Measurements from ENCODE around the gene UNC13D. TPM values are rescaled to one million over a fixed set of nuclear protein-coding genes. Genes with fewer than 3 reads are reported as not detected.

UNC13D gene
- total and polyA plus RNA-seq, 10 donors = 36.4 to 187 (median 120) TPM

- 83 to 95% (median 87%) methylated on average over 12 to 16 of the region's 16 CpGs for WGBS, 5 donors
- no peak overlapping the region for H3K4me3 ChIP-seq
- H3K4me1 ChIP-seq = peaks cover 0 to 33% (median 13%) of the 10 kb centered on the region in 6 donors
- intact Hi-C loops (cut with DNase I; ENCODE audit: low total_unique reads) = no loop called here
- peaks cover 0 to 100% (median 95%) of the 10 kb centered on the region in 6 donors for H3K36me3 ChIP-seq
- TF ChIP-seq POLR2AphosphoS5 (IDR thresholded peaks at IDR 0.05) = peak in 1 of 3 donors; percentile 62
- TF ChIP-seq CTCF (IDR thresholded peaks at IDR 0.05 in 8 of 11, conservative IDR thresholded peaks at IDR 0.05 in 3 of 11) = no peak
- H3K27ac ChIP-seq = no peak overlapping the region
- no peaks in the 10 kb centered on the region for H3K27me3 ChIP-seq (replicated peaks in 1 of 7)
- no peak for DNase-seq
- no peaks in the 10 kb centered on the region for H3K9me3 ChIP-seq
These were observed 24.5 kb downstream of the UNC13D start for GRCh38 chr17:75819678-75820077.

GRCh38 chr17:75819116-75819515 is 25.1 kb downstream of the UNC13D start:
- Histone ChIP-seq H3K27me3 (replicated peaks in 1 of 7) (no peaks in the 10 kb centered on the region), H3K36me3 (peaks cover 0 to 100% (median 96%) of the 10 kb centered on the region in 6 donors), H3K4me1 (peaks cover 0 to 28% (median 10%) of the 10 kb centered on the region in 6 donors), H3K27ac (no peak overlapping the region), H3K4me3 (no peak overlapping the region), H3K9me3 (no peaks in the 10 kb centered on the region)
- intact Hi-C loops (cut with DNase I; ENCODE audit: low total_unique reads) = no loop called here
- TF ChIP-seq CTCF (IDR thresholded peaks at IDR 0.05 in 8 of 11, conservative IDR thresholded peaks at IDR 0.05 in 3 of 11) = no peak
- TF ChIP-seq POLR2AphosphoS5 (IDR thresholded peaks at IDR 0.05) = no peak
- TF ChIP-seq POLR2A (IDR thresholded peaks at IDR 0.05) = no peak
- no peak for DNase-seq
- 91 to 96% (median 94%) methylated on average over 7 of the region's 7 CpGs for WGBS, 5 donors

DNA sequence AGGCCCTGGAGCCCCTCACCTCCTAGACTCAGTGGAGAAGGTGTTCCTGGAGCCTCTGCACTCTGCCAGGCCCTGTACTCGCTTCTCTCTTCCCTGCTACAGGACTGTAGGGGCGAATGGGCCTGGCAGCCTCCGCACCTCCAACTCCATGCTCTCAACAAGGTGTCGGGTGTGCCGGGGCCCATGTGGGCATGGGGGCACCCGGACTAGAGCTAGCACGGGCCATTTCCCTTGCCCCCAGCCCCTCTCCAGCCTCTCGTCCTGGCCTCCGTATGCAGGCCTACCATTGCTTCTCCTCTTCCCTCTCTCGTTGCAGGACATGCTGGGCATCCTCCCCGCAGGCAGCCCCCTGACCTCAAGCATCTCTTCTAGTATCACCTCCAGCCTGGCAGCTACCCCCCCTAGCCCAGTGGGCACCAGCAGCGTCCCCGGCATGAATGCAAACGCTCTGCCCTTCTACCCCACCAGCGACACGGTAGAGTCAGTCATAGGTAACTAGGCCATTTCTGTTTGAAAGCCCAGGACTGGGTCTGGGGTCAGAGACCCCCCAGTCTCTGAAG is 25.8 kb downstream of the UNC13D start:
- intact Hi-C loops (cut with DNase I; ENCODE audit: low total_unique reads) = no loop called here
- Histone ChIP-seq H3K36me3 (peaks cover 0 to 100% (median 96%) of the 10 kb centered on the region in 6 donors), H3K27ac (no peak overlapping the region), H3K9me3 (no peaks in the 10 kb centered on the region), H3K4me1 (peaks cover 0 to 21% (median 8%) of the 10 kb centered on the region in 6 donors), H3K4me3 (no peak overlapping the region), H3K27me3 (replicated peaks in 1 of 7) (no peaks in the 10 kb centered on the region)
- DNase-seq = no peak
- 94 to 97% (median 96%) methylated on average over 15 to 16 of the region's 16 CpGs for WGBS, 5 donors
- no peak for TF ChIP-seq POLR2A (IDR thresholded peaks at IDR 0.05)

DNA sequence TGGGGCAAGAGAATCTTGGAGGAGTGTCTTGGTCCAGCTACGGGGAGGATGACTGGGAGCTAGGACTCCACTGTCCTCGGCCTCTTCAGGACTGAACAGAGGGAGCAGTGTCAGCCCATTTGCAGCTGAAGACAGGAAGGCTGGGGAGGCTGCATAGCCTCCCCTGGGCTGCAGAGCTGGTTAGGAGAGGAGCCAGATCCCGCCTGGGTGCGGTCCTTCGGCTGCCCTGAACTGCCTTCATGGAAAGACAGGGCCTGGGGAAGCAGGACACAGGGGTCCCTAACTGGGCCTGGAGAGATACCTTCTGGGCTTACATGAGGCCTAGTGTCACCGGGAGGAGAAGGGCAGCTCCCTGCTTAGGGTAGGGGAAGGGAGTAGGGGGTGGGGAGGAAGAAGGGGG is 26.6 kb downstream of the UNC13D start:
- no peaks in the 10 kb centered on the region for H3K9me3 ChIP-seq
- no peaks in the 10 kb centered on the region for H3K27me3 ChIP-seq (replicated peaks in 1 of 7)
- peaks cover 0 to 17% (median 8%) of the 10 kb centered on the region in 6 donors for H3K4me1 ChIP-seq
- intact Hi-C loops (cut with DNase I; ENCODE audit: low total_unique reads) = no loop called here
- H3K36me3 ChIP-seq = peaks cover 0 to 100% (median 96%) of the 10 kb centered on the region in 6 donors
- TF ChIP-seq POLR2AphosphoS5 (IDR thresholded peaks at IDR 0.05) (no peak), POLR2A (IDR thresholded peaks at IDR 0.05) (no peak), CTCF (IDR thresholded peaks at IDR 0.05 in 8 of 11, conservative IDR thresholded peaks at IDR 0.05 in 3 of 11) (no peak)
- H3K4me3 ChIP-seq = no peak overlapping the region
- no peak overlapping the region for H3K27ac ChIP-seq
- DNase-seq = no peak
- WGBS, 5 donors = 95 to 97% (median 96%) methylated on average over 6 of the region's 6 CpGs
